Measurements from ENCODE around the gene PPAT.

The PPAT gene

DNA sequence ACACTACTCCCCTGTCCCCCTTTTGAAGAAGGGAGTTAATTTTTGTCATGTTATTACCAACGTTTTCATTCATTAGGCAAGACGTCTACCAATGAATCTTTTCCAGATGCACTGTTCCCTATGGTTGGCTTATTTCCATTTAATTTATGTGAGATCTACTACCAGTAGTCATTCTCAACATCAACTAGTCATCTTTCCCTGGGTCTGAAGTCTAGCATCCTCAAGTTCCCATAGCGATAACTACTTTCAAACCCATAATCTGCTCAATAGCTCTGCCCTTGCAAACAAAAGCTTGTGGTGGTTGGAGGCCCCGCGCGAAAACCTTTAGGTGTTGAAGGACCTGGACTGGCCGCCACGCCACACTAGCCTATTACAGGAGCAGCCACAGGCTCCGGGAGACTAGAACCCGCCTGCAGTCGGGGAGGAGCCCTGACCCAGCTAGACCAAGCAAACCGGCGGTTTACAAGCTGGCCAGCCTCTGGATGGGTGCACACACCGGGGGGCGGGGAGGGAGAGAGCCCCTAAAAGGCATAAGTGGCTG is 746 bp downstream of the PPAT start:
- DNase-seq (ENCODE audit: low read depth, low spot score) = peak; percentile 80

DNA sequence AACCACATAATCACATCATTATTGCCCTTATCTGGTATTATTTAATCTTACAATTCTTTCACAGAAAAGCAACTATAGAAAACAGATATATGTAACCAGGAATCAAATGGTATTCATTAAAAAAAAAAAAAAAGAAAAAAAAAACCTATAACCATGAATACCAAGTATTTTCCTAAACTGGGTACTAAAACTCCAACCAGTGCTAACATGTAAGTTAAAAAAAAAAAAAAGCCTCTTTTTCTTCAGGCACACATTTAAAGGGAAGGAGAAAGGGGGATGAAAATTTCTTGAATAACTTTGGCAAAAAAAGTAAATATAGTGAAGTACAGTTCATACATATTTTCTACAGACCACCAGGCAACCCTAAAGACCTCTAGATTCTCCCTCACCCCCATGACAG is 2.1 kb downstream of the PPAT start:
- no peak for DNase-seq (ENCODE audit: low read depth, low spot score)

DNA sequence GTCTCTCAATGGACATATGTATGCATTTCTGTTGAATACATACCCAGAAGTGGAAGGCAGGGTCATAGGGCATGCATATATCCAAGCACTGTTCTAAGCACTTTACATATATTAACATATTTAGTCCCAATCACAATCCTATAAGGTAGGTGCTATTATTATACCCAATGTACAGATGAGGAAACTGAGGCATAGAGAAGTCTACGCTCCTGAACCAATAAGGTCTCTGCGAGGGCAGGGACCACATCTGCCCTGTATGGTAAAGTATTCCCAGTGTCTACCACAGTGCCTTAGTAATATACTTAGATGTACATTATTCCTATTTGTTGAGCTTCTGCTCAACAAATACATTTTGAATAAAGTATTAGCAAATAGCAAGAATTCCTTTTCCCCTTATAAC is 5.2 kb downstream of the PPAT start:
- DNase-seq (ENCODE audit: low read depth, low spot score) = no peak

DNA sequence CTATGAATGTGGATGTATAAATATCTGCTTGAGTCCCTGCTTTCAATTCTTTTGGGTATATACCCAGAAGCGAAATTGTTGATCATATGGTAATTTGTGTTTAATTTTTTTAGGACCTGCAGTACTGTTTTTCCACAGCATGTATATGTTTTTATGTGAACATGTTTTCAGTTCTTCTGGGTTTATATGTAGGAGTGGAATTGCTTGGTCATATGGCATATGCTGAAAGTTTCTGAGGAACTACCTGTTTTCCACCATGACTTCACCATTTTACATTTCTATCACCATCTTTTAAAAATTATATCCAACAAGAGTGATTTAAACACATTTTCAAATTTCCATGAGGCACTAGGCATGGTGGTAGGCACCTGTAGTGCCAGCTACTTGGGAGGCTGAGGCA is 8.2 kb downstream of the PPAT start:
- DNase-seq (ENCODE audit: low read depth, low spot score) = no peak

DNA sequence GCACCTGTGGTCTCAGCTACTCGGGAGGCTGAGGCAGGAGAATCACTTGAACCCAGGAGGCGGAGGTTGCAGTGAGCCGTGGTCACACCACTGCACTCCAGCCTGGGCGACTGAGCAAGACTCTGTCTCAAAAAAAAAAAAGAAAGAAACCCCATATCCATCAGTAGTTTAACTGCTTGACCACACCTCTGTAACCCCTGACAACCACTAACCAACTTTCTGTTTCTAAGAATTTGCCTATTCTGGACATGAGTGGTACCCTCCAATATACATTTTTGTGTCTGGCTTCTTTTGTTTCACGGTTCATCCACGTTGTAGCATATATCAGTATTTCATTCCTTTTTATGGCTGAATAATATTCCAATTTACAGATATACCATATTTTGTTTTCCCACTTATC is 9.1 kb downstream of the PPAT start:
- DNase-seq (ENCODE audit: low read depth, low spot score) = no peak

DNA sequence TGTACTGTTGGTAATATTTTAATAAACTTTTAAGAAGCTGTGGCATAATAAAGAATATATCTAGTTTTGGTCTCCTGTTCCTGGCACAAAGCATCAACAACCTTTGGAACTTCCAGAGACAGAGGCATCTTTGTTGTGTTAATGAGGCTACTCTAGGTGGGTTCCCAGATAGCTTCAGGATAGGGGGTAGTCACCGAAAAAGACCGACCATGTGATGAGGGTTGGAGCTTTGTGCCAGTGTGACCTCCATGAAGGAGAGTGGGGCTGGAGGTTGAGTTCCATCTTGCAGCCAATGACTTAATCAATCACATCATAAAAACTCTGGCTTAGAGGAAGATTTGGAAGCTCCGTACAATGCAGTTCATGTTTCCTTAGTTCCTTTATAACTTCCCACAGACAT is 9.9 kb downstream of the PPAT start:
- DNase-seq (ENCODE audit: low read depth, low spot score) = peak; percentile 82

DNA sequence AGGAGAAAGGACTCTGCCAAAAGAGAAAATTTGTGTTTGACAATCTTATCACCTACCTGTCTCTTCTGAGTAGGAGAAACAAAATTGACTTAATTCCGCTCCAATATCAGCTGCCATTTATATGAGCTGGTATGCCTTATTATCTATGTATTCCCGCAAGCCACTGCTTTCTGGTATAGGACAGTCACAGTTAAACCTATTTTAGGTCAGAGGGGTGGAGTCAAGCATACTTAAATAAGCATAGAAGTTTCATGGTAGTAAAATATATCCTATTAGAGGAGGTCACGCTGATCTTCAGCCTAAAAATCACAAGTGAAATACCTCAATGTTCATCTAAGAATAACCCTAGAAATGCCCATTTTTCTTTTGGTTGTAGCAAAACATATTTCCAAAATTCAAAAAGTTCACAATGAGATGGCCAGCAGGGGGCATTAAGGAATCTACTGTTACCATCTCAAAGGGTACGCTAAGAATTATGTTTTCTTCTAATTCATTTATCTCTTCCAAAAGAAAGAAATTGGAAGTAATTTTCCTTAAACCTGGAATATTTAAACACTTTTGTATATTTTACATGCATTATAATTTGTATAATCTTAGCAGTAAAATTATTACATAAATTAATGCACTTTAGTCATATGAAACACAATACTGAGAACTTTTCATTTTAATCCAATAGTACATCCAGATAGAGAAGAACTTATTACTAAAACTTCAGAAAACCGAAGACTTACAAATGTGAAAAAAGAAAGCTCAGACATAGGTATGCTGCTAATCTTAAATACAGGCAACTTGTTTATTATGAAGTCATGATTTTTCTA is 10.5 kb downstream of the PPAT start:
- DNase-seq (ENCODE audit: low read depth, low spot score) = no peak

DNA sequence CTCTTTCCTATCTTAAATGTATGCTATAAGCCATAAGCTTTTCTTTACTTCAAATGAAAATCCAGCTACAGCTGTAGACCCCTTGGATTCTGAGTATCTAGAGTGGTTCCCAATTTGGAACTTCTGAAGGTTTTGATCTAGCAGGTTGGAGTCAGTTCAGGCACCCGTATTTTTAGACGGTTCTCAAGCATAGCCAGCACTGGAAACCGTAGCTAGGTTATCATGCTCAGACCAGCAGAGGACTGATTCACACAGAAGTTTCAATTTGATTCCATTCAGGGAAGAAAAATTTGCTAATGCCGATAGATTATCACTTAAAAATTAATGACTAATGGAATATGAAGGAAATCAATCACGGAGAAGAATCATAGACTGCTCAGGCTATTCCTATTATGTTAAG is 11.2 kb downstream of the PPAT start:
- DNase-seq (ENCODE audit: low read depth, low spot score) = no peak

DNA sequence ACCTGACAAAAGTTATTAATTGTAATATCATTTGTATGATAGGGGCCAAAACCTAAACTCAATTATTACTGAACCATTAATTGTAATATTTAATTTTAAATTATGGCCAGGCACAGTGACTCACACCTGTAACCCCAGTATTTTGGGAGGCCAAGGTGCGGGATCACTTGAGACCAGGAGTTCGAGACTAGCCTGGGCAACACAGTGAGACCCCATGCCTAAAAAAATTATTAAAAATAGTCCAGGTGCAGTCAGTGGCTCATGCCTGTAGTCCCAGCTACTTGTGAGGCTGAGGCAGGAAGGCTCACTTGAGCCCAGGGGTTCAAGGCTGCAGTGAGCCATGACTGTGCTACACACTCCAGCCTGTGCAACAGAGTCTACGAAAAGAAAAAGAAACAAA is 18.0 kb downstream of the PPAT start:
- DNase-seq (ENCODE audit: low read depth, low spot score) = no peak

DNA sequence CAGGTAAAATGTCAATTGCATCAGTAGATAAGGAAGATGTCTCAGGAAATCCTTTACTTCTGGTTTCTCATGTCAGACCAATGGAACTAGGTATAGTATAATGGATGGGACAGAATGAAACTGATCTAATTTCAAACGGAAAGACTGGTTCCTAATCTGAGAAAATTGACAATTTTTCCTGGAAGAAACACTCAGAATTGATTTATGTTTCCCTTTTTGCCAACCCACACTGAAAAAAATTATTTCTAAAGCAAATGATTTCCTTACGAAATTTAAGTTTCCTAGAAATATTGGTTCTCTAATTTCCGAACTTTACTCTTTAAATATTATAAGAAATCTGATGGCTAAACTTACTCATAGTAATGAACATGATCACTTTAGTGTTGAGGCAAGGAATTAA is 19.1 kb downstream of the PPAT start:
- no peak for DNase-seq (ENCODE audit: low read depth, low spot score)

DNA sequence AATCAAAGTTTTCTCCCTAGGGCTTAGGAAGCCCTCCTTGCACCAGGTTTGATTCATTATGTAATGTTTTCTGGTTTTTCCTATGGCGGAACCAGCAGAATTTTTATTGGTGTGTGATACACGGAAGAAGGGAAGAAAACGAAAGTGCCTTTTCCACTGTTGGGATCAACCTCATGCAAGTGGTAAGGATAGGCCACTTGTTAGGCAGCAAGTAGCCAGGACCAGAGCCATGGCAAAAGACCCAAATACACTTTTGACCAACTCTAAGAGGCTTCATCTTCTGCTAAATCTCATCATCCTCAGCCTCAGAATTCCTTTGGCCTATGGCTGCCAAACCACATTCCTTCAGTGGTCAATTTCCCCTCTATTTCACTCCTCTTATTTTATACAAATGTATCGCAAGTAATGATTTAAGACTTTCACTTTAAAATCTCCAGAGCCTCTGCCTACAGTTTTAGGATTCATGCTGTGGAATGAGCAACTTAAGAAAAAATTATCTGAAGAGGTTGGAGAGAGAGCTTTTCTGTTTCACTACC is 21.2 kb downstream of the PPAT start:
- DNase-seq (ENCODE audit: low read depth, low spot score) = peak; percentile 11

DNA sequence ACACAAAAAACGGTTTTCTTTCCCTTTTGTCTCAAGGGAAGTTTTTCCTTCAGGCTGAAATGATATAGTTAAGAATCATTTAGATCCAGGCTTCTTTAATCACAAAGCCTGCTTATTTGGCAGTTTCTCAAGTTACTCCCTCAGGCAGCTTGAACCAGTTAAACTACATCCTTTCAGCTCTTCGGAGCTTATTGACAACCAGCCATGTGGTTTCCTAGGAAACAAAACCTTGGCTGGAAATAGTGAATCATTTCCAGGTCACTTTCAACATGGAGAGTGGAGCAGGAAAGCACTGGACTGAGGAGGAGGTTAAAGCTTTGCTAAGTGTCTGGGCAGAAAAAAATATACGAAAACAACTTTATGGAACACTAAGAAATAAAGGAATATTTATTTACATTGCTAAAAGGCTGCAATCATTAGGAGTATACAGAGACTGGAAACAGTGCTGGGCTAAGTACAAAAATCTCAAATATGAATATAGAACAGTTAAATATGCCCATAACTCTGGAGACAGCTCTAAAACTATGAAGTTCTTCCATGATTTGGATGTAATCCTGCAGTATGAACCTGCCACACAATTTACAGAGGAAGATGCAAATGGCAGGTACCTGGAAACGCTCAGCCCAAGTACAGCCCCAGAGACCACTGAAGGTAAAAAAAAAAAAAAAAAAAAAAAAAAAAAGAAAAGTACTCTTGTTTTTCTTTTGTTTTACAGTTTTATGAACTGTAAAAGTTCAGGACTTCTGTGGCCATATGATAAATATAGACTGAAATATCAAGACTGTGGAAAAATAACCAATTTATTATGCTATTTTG is 25.0 kb downstream of the PPAT start:
- peak; percentile 88 for DNase-seq (ENCODE audit: low read depth, low spot score)

DNA sequence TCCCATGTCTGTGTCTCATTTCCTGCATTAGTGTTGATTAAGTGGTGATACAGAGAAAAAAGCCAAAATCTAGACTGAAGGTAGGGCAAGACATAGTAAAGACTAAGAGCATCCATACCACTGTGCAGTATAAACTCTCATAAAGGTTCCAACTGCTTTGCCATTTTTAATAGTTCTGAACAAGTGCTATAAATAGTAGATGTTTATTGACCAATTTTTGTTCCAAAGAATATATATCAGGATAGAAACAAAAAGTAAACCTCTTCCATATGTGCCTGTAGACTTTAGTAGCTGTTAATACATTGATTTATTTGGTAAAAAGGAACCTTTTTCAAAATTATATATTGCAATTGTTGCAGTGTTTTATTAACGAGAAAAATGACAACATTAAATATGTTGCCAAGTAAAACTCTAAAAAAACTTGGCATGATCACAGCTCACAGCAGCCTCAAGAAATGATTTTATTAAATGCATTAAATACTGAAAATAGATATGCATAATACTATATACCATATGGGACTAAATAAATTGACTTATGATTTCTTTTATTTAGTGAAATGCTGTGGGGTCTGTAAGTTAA is 25.8 kb downstream of the PPAT start:
- DNase-seq (ENCODE audit: low read depth, low spot score) = no peak

DNA sequence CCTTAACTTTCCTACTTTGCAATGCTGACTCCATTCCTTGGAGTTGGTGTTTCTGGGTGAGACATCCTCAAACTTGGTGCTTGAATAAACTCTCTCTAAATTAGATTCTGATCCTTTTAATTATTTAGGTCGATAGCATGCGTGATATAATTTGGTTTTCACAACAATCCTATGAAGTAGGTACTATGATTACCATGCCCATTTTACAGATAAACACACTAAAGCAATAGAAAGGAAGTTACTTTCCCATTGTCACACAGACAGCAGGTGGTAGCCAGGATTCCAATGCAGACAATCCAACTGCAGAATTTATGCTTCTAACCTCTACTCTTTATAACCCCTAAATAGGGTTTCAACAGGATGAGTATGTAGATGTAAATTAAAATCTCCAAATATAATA is 26.4 kb downstream of the PPAT start:
- no peak for DNase-seq (ENCODE audit: low read depth, low spot score)

DNA sequence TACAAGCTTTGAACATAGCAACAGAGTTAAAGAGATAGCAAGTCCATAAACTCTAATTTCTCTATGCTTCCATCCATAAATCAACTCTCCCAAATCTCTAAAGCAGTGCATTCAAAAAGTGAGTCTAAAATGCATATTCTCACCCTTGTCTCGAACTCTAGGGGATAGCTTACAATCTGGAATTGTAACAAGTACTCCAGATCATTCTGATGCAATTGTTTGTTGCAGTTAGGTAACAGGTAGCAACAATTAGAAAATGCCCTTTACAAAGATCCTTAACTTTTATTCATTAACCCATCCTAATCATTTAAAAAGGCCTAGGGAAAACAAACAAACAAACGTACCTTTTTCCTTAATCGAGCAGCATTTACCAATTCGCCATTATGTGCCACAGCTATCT is 29.3 kb downstream of the PPAT start:
- DNase-seq (ENCODE audit: low read depth, low spot score) = no peak

DNA sequence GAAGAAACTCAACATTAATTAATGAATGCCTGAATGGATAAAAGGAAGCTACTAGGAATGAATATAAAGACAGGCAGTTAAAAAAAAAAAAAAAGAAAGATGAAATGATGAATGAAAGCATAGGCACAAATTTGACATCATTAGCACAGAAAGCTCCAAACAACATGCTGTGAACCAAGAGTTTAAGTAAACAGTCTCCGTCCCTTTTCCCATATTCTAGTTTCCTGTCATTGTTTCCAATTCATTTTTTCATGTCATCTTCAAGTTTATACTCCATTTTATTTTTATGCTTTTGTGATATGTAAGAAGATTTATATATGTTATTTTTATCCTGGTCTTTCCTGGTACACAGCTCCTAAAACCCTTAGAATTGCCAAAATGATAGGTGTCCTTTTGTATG is 30.4 kb downstream of the PPAT start:
- DNase-seq (ENCODE audit: low read depth, low spot score) = no peak

DNA sequence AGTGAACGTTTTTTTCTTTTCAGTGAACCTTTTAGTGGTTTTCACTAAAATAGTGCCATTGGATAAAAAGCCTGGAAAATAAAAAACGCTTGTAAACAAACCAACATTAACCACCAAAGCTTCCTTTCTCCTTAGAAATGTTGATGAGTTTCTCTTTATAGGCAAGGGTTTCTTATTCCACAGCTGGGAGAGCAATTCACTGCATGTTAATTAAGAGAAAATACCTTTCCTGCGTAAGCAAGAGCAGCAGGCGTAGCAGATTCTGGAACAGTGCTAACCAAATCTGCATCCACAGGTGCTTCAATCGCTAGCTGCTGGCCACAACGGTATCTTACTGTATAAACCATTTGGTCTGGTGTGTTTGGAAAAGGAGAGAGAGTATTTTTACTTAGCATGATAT is 34.9 kb downstream of the PPAT start:
- no peak for DNase-seq (ENCODE audit: low read depth, low spot score)

DNA sequence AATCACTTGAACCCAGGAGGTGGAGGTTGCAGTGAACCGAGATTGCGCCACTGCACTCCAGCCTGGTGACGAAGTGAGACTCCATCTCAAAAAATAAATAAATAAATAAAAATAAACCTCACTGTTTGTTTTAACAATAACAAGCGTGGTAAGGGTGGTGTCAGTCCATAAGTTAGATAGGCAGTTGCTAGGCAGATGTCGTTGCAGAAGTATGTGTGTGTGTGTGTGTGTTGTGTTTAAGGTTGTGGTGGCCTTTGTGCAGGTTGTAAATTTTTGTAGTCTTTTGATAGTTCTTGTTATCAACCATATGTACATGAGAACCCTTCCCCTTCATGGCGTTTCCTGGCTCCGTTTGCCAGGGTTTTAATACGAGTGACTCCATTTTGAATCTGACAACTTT is 44.1 kb downstream of the PPAT start:
- DNase-seq (ENCODE audit: low read depth, low spot score) = no peak

DNA sequence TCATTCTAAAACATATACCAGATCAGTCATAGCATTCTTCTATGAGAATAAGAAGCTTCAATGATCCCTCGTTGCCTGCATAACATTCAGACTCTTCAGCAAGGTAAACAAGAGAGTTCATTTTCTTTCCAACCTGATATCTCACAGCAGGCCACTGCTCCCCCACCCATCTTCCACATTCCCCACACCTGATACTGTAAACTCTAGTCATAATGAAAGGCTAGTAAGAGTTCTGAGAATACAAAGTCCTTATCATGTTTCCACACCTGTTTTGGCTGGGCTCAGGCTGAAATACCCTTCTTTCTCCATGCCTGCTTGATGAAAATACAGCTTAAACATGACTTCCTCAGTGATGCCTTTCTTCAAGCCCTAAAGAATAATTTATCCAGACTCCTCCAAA is 45.9 kb downstream of the PPAT start:
- DNase-seq (ENCODE audit: low read depth, low spot score) = no peak

DNA sequence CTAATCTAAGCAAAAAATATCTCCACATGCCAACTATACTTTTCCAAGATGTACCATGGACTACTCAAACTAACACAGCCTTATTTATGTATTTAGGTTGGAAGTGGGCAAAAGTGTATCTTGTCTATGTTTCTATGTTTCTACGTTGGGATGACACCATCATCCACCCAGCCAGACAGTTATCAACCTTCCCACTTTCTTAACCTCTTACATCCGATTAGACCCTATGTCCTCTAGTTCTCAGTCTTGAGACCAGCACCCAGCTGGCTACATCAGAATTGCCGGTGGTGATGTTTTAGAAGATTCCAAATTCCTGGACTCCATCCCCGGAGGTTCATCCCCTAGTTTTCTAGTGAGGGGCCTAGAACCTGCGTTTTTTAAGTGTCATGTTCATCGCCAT is 47.1 kb downstream of the PPAT start:
- no peak for DNase-seq (ENCODE audit: low read depth, low spot score)

DNA sequence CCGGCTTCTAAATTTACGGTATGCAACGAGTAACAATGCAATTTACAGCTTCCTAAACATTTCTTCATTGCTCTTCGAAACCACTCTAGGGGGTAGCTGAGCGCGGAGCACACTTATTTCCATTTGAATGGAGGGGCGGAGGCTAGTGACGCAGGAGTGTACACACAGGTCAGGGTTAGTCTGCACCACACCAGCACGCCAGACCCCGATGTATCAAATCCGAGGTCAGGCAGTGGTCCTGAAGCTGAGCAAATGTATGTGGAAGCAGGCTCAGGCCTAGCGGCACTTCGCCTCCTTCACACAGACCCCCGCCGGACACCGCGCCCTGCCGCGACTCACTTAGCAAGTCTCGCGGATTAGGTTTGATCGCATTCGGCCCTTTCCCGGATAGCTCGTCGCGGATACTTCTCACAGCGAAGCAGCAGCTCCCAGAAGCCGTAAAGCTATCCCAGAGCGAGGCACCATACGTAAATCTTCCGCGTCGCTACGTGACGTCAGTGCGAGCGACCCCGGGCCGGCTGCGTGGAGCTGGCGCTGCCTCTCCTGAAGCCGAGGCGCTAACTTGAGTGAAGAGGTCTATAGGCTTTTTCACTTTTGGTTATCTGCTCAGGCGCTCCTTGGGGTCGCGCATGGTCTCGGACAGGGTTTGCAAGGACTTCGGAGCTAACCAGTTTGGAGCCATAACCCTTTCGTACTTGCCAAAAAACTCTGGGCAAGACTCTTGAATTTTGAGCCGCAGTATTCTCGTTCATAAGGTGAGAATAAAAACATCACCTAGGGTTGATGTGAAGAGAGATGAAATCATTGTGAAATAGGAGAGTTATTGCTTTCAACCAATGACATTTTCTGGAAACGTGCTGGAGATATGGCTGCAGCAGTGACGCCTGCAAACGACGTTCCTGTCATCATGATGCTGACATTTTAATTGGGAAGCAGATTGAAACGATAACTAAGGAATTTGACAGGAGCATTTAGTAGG is 48.1 kb downstream of the PPAT start, which contains the start of gene AASDH:
Gene AASDH, minus strand, starts transcription at position 469 of the 979 bp plus-strand sequence. CDS start 3,192 bp downstream, outside the sequence.
- DNase-seq (ENCODE audit: low read depth, low spot score) = peak; percentile 98

Measured in ELF-1 (cell line).